ENCODE data around the gene HOXC6.

HOXC6 gene

GRCh38 chr12:54019924-54020590 is 8.2 kb upstream of the HOXC6 start (continued):
- TF ChIP-seq ZXDB (tag by site-specific recombination; IDR thresholded peaks at IDR 0.05) (0 out of 2 replicates have a peak, but pooled peaks have one; percentile 13), ATF2 (tag by site-specific recombination; IDR thresholded peaks at IDR 0.05; ENCODE audit: low read depth) (no peak), KLF1 (tag by site-specific recombination; IDR thresholded peaks at IDR 0.05) (no peak), ZNF548 (tag by site-specific recombination; IDR thresholded peaks at IDR 0.05) (no peak), PATZ1 (tag by site-specific recombination; IDR thresholded peaks at IDR 0.05) (no peak), PRDM1 (tag by site-specific recombination; IDR thresholded peaks at IDR 0.05) (peak; percentile 83), ZNF654 (tag by site-specific recombination; IDR thresholded peaks at IDR 0.05; ENCODE audit: low read depth) (no peak), ZNF18 (tag by site-specific recombination; IDR thresholded peaks at IDR 0.05) (no peak), ZNF2 (tag by site-specific recombination; IDR thresholded peaks at IDR 0.05) (peak; percentile 26; the same call in 1 of the 2 replicates), ZBTB44 (tag by site-specific recombination; IDR thresholded peaks at IDR 0.05) (no peak), ZNF362 (tag by site-specific recombination; IDR thresholded peaks at IDR 0.05) (no peak), ELK4 (IDR thresholded peaks at IDR 0.05; ENCODE audit: borderline replicate concordance, low read depth, low read length) (no peak), WT1 (tag by site-specific recombination; IDR thresholded peaks at IDR 0.05) (no peak), ZNF629 (tag by site-specific recombination; IDR thresholded peaks at IDR 0.05) (0 out of 2 replicates have a peak, but pooled peaks have one; percentile 7), ZNF280D (tag by site-specific recombination; IDR thresholded peaks at IDR 0.05) (no peak), ZNF670 (tag by site-specific recombination; IDR thresholded peaks at IDR 0.05; ENCODE audit: low read depth) (no peak), ZNF449 (tag by site-specific recombination; IDR thresholded peaks at IDR 0.05) (no peak), ZNF48 (tag by site-specific recombination; IDR thresholded peaks at IDR 0.05) (no peak), ZNF155 (tag by site-specific recombination; IDR thresholded peaks at IDR 0.05) (no peak), ZNF76 (tag by site-specific recombination; IDR thresholded peaks at IDR 0.05; ENCODE audit: borderline replicate concordance, low read depth) (no peak), IKZF3 (tag by site-specific recombination; IDR thresholded peaks at IDR 0.05) (0 out of 2 replicates have a peak, but pooled peaks have one; percentile 26), ZNF561 (tag by site-specific recombination; IDR thresholded peaks at IDR 0.05; ENCODE audit: borderline replicate concordance) (no peak), CTCF (tag by site-specific recombination; IDR thresholded peaks at IDR 0.05) (no peak)
